ENCODE measurements around the gene XKR3.
"Not testable (repeated sequence)": the region's sequence is repeated elsewhere in the genome, so short reads cannot be mapped to it uniquely, and the experiment has no call there.

XKR3 gene

DNA sequence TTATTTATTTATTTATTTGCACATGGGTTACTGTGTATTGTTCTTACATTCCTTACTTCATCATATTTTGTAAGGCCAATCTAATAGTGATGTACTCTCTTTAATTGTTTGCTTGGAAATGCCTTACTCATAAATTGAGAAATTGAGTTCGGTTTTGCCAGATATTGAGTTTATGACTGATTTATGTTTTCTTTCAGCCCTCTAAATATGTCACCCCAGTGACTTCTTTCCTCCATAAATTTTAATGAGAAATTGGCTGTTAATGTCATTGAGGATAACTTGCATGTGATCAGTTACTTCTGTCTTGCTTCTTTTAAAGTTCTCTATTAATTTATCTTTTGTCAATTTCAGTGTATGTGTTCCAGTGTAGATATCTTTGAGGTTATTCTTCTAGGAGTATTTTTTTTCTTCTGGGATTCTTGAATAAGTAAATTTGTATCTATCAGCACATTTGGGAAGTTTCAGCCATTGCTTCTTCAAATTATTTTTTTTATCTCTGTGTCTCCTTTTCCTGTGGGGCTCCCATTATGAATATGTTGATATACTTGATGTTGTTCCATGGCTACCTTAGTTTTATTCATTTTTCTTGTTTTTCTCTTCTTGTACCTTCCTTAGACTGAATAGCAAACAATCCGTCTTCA is 47.8 kb downstream of the XKR3 start:
- no peak for TF ChIP-seq TAF1 (IDR thresholded peaks at IDR 0.05; ENCODE audit: borderline replicate concordance, low read depth, low read length)
- no peak for TF ChIP-seq POLR2A (IDR thresholded peaks at IDR 0.05; ENCODE audit: low read depth, low read length)
- no peak for TF ChIP-seq POLR2AphosphoS5 (IDR thresholded peaks at IDR 0.05; ENCODE audit: low read depth, low read length)
- no peak for FAIRE-seq
- DNase-seq (ENCODE audit: insufficient read length), result no peak

DNA sequence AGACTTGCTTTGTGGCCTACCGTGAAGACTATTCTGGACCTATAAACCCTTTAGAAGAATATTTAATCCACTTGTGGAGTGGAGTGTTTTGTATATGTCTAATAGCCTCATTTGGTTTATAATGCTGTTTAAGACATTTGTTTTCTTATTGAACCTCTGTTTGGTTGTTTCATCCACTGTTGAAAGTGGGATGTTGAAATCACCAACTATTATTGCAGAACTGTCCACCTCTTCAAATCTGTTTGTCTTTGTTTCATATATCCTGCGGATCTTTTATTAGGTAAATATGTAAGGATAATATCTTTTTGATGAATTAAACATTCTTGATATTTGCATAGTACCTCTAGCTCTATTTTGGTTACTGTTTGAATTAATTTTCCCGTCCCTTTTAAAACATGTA is 49.1 kb downstream of the XKR3 start:
- no peak for TF ChIP-seq POLR2AphosphoS5 (IDR thresholded peaks at IDR 0.05; ENCODE audit: low read depth, low read length)
- no peak for TF ChIP-seq POLR2A (IDR thresholded peaks at IDR 0.05; ENCODE audit: low read depth, low read length)
- TF ChIP-seq TAF1 (IDR thresholded peaks at IDR 0.05; ENCODE audit: borderline replicate concordance, low read depth, low read length), result no peak
- FAIRE-seq, result no peak
- no peak for DNase-seq (ENCODE audit: insufficient read length)

DNA sequence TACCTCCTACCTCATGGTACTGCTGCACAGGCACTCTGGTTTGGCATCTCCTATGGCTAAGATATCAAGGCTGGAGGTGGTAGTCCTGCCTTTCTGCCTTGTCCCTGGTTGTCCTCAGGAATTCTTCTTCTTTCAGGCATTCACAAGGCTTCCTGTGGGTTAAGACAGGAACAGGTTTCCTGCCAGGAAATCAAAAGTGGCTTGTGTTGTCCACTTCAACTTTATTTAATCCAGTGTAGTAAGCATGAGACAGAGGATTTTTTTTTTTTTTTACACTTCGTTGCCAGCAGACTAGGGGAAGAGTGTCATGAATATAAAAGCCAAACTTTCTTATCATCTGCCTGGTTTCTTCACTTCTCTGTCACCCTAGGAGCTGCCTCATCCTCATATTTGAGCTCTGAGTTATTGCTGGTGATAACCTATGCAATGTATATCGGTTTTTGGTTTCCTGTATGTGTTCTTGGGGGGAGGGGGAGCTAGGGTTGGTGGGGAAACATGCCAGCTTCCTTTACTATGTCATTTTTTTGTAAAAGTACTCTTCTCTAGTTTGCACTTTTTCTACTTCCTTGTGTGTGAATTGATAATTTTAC is 50.2 kb downstream of the XKR3 start:
- TF ChIP-seq POLR2AphosphoS5 (IDR thresholded peaks at IDR 0.05; ENCODE audit: low read depth, low read length), result no peak
- TF ChIP-seq POLR2A (IDR thresholded peaks at IDR 0.05; ENCODE audit: low read depth, low read length), result no peak
- no peak for TF ChIP-seq TAF1 (IDR thresholded peaks at IDR 0.05; ENCODE audit: borderline replicate concordance, low read depth, low read length)
- FAIRE-seq (no peak), DNase-seq (ENCODE audit: insufficient read length) (no peak)

DNA sequence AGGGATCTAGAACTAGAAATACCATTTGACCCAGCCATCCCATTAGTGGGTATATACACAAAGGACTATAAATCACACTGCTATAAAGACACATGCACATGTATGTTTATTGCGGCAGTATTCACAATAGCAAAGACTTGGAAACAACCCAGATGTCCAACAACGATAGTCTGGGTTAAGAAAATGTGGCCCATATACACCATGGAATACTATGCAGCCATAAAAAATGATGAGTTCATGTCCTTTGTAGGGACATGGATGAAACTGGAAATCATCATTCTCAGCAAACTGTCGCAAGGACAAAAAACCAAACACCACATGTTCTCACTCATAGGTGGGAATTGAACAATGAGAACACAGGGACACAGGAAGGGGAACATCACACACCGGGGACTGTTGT is 53.6 kb downstream of the XKR3 start:
- DNase-seq (ENCODE audit: insufficient read length); FAIRE-seq: not testable (repeated sequence)

DNA sequence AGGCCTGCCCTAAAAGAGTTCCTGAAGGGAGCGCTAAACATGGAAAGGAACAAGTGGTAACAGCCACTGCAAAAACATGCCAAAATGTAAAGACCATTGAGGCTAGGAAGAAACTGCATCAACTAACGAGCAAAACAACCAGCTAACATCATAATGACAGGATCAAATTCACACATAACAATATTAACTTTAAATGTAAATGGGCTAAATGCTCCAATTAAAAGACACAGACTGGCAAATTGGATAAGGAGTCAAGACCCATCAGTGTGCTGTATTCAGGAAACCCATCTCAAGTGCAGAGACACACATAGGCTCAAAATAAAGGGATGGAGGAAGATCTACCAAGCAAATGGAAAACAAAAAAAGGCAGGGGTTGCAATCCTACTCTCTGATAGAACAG is 57.3 kb downstream of the XKR3 start:
- not testable (repeated sequence) for FAIRE-seq; DNase-seq (ENCODE audit: insufficient read length)

DNA sequence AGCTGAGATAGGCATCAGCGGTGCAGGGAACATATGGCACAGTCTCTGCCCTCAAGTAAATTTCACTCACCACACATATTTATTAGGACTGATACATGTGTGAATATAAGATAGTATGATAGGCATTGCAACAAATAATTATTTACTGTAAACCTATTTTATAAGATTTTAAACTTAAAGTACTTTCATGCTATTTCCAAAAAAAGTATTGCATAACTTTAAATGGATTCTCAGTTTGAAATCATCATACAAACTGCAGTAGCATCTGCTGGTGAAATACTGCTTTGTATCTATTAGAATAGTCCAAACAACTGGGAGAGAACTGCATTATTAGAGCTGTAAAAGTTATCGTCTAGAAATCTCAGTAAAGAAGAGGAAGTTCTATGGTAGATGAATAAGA is 63.0 kb downstream of the XKR3 start:
- not testable (repeated sequence) for FAIRE-seq; DNase-seq (ENCODE audit: insufficient read length)

DNA sequence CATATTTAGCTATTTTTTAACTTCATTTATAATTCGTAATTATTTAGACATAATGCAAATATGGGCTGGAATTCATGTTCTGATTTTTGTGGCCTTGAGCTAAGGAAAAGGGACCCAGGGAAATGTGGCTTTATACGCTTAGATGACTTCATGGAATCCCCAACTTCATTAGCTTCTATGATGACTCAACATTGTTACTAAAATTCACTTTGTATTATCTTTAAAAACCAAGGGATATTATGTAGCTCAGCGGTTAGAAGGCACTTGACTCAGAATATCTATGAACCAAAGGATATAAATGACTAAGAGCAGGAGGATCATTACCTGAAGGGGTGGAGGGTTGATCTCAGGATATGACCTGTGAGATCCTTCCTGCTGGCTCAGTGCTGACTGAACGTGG is 64.8 kb downstream of the XKR3 start:
- FAIRE-seq, result not testable (repeated sequence)

DNA sequence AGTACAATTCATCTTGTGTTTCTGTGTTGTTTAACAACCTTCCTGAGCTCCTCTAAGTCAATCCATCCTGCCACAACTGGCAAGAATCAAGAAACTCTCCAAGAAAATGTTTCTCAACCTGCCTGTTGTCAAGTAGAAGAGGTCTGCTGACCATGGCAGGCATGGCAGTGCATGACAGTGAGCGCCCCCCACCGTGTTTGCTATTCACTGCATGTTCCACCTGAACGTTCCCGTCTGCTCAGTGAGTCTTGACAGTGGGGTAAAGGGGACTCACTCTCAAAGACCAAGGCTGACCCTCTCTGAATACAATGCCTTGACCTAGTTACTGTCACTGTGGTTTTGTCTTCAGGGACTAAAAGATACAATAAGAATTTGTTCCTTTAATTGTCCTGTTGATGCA is 75.9 kb downstream of the XKR3 start:
- FAIRE-seq; DNase-seq (ENCODE audit: insufficient read length): not testable (repeated sequence)

More for the DNA sequence above, 64.8 kb downstream of the XKR3 start:
- DNase-seq (ENCODE audit: insufficient read length), result not testable (repeated sequence)

DNA sequence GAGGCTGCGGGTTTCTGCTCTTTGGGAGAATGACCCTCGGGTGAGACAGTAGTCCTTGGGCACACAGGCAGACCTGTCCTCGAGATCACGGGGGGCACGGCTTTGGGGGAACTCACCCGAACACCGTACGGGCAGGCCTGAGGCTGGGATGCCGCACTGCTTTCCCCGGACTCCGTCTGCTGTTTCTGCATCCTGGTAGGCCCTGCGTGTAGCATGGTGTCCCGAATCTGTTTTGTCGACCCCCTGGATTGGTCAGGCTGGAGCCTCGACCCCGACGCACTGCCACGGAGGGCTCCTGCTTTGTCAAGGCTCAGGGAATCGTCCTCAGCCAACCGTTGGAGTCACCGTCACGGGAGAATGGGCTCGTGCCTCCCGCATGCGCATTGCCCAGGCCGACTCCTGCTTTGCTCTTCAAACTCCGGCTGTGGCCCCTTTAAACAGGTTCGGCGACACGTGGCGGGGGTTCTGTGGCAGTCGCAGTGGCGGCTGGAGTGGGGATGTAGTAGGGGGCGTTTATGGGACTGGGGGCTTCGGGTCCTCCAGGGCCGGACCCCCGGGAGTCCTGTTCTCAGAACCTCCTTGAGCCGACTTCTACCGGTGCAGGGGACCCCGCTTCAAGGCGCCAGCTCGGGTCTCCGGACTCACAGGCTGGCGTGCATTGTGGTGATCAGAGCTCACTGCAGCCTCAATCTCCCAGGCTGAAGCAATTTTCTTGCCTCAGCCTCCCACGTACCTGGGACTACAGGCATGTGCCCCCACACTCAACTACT is 76.9 kb downstream of the XKR3 start:
- FAIRE-seq; DNase-seq (ENCODE audit: insufficient read length): not testable (repeated sequence)

DNA sequence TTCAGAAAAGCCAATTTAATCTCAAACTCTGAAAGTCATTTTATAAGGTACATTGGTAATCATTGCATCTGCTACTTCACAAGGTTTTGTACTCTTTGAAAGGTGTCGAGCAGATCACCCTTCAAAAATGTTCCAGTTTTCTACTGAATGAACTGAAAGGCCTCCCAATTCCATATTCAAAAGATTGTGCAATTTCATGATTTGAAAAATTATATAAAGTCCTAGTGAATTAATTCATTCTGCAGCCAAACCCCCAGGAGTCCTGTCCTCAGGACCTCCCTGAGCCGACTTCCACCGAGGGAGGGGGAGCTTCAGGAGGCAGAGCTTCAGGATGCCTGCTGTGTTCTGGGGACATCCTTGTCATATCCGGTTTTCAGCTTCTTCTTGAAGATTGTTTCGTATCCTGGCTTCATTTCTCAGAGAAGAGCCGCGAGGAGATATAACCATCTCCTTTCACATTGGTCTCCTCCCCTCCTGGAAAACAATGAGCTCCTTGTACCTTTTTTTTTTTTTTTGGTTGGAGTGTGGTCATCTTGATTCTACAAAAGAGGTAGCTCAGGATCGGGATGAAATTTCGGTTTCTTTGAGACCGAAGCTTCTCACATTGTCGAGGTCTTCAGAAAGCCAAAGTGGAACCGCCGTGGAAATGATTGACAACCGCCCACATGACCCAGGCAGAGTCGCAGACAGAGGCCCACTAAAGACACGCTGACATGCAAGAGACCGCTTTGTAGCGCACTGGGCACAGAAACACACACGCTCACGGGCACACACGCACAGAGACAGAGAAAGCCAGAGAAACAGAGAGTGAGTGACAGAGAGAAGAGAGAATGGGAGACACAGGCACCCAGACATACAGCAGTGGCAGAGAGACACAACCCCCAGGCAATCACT is 77.7 kb downstream of the XKR3 start:
- DNase-seq (ENCODE audit: insufficient read length); FAIRE-seq: not testable (repeated sequence)

DNA sequence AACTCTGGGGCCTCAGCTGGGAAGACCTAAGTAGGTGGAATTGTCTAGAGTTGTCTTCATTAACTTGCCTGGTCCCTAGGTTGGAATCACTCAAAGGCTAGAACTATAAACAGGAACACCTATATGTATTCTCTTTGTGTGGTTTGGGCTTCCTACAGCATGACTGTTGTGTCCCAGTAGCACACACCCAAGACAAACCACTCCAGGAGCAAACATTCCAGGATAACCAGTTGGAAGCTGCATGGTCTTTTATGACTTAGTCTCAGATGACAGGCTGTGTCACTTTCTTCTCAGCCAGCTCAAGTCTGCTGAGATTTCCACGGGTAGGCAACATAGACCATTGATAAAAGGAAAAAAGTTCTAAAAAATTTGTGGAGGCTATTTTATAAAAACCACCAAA is 90.9 kb downstream of the XKR3 start:
- FAIRE-seq; DNase-seq (ENCODE audit: insufficient read length): not testable (repeated sequence)
